Measurements from ENCODE around the gene PHACTR1.

DNA sequence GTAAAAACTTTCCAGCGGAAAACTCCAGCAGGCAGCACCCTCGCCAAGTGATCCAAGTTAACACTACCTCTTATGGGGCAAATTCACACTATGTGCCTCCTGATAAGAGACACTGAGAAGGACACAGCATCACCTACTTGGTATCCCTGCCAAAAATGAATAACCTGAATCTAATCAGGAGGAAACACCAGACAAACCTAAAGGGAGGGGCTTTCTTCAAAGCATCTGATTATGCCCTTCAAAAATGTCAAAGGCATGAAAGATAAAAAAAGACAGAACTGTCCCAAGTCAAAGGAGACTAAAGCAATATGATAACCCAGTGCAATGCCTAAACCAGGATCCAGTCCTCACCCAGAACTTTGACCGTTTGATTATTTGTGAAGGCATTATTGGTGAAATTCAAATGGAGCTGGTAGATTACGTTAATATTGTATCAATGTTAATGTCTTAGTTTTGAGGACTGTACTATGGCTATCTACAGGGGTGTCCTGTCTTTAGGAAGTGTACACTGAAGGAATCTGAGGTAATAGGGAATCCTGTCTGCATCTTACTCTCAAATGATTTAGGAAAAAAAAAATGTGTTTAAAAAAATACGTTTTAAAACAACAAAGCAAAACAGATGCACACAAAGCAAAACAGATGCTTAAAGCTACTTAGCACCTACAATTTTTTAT is 603.5 kb downstream of the PHACTR1 start:
- TF ChIP-seq, protein P1, sequence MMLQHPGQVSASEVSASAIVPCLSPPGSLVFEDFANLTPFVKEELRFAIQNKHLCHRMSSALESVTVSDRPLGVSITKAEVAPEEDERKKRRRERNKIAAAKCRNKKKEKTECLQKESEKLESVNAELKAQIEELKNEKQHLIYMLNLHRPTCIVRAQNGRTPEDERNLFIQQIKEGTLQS (CRISPR knock-in tag; conservative IDR thresholded peaks at IDR 0.05) = no peak
- TF ChIP-seq, protein P2, sequence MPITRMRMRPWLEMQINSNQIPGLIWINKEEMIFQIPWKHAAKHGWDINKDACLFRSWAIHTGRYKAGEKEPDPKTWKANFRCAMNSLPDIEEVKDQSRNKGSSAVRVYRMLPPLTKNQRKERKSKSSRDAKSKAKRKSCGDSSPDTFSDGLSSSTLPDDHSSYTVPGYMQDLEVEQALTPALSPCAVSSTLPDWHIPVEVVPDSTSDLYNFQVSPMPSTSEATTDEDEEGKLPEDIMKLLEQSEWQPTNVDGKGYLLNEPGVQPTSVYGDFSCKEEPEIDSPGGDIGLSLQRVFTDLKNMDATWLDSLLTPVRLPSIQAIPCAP (CRISPR knock-in tag; IDR thresholded peaks at IDR 0.05) = no peak
- TF ChIP-seq, protein P3, sequence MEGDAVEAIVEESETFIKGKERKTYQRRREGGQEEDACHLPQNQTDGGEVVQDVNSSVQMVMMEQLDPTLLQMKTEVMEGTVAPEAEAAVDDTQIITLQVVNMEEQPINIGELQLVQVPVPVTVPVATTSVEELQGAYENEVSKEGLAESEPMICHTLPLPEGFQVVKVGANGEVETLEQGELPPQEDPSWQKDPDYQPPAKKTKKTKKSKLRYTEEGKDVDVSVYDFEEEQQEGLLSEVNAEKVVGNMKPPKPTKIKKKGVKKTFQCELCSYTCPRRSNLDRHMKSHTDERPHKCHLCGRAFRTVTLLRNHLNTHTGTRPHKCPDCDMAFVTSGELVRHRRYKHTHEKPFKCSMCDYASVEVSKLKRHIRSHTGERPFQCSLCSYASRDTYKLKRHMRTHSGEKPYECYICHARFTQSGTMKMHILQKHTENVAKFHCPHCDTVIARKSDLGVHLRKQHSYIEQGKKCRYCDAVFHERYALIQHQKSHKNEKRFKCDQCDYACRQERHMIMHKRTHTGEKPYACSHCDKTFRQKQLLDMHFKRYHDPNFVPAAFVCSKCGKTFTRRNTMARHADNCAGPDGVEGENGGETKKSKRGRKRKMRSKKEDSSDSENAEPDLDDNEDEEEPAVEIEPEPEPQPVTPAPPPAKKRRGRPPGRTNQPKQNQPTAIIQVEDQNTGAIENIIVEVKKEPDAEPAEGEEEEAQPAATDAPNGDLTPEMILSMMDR (IDR thresholded peaks at IDR 0.05) = no peak
- TF ChIP-seq, protein P4, sequence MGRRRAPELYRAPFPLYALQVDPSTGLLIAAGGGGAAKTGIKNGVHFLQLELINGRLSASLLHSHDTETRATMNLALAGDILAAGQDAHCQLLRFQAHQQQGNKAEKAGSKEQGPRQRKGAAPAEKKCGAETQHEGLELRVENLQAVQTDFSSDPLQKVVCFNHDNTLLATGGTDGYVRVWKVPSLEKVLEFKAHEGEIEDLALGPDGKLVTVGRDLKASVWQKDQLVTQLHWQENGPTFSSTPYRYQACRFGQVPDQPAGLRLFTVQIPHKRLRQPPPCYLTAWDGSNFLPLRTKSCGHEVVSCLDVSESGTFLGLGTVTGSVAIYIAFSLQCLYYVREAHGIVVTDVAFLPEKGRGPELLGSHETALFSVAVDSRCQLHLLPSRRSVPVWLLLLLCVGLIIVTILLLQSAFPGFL (CRISPR knock-in tag; IDR thresholded peaks at IDR 0.05; ENCODE audit: borderline replicate concordance) = no peak
- TF ChIP-seq RELA (CRISPR knock-in tag; IDR thresholded peaks at IDR 0.05; ENCODE audit: borderline replicate concordance) = no peak
- TF ChIP-seq FOXJ3 (CRISPR knock-in tag; IDR thresholded peaks at IDR 0.05; ENCODE audit: borderline replicate concordance) = no peak
- TF ChIP-seq, protein P5, sequence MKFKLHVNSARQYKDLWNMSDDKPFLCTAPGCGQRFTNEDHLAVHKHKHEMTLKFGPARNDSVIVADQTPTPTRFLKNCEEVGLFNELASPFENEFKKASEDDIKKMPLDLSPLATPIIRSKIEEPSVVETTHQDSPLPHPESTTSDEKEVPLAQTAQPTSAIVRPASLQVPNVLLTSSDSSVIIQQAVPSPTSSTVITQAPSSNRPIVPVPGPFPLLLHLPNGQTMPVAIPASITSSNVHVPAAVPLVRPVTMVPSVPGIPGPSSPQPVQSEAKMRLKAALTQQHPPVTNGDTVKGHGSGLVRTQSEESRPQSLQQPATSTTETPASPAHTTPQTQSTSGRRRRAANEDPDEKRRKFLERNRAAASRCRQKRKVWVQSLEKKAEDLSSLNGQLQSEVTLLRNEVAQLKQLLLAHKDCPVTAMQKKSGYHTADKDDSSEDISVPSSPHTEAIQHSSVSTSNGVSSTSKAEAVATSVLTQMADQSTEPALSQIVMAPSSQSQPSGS (CRISPR knock-in tag; IDR thresholded peaks at IDR 0.05; ENCODE audit: borderline replicate concordance, low read depth) = no peak
- no peak for TF ChIP-seq HMGA2 (CRISPR knock-in tag; IDR thresholded peaks at IDR 0.05)
- no peak for TF ChIP-seq ZNF219 (CRISPR knock-in tag; IDR thresholded peaks at IDR 0.05; ENCODE audit: borderline replicate concordance)
- TF ChIP-seq NR2C2 (CRISPR knock-in tag; IDR thresholded peaks at IDR 0.05) = no peak
- TF ChIP-seq NFYB (CRISPR knock-in tag; conservative IDR thresholded peaks at IDR 0.05; ENCODE audit: low read depth) = no peak
- no peak for TF ChIP-seq ZNF121 (CRISPR knock-in tag; IDR thresholded peaks at IDR 0.05)
- no peak for TF ChIP-seq JUN (CRISPR knock-in tag; IDR thresholded peaks at IDR 0.05)

Data from WTC11 (cell line).